NCI-H226 (cell line): Measurements from ENCODE around the gene CDH11.

Experiments
- DNase-seq: peaks from one replicate; pipeline ENCODE4 v3.0.0-alpha.2; 2015

CDH11 gene

DNA sequence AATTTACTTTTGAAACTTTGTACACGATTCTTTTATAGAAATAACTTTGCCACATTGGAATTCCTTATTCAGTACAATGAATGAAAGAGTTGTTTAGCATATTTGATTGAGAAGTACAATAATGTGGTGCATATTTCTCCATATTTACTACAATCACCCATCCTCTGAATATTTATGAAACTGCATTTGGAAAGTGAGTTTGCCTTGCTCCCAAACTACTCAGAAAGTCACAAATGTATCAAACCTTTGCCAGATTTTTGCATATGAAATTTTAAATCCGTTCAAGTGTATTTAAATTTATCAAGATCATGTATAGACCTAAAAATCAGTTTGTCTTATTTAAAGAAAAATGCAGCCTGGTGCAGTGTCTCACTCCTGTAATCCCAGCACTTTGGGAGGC lies 148.7 kb downstream of the CDH11 start:
- no peak for DNase-seq

DNA sequence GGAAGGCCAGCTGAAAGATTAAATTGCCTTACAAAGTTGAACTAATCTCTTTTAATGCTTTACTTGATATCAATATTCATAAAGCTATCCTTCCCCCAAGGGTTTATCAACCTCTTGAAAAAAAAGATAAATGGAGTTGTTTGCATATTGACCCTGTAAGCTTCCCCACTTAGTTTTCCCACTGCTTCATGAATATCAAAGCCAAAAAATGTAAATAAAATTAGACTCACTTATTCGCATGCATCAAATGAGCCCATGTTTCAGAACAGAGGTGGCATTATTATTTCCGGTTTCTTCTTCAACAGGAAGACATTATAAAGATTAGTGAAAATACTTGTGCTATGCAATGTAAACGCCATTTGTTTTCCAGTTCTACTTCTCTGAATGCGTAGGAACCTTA lies 150.7 kb downstream of the CDH11 start:
- no peak for DNase-seq

DNA sequence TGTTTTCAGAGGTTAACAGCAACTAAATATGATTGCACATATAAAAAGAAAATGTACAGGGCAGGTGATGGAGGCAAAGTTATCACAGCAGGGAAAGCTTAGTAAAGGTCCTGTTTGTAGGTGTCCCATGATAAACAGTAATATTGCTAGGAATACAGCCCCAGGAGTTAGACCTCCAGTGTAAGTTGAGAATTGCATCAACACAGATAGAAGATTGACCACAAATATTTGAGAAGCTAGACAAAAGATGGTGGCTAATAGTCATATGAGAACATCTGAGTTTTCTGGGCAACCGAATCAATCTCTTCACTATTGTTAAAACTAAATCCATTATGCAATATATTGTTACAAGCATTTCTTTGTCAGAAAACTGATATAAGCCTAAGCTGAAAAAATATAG lies 152.6 kb downstream of the CDH11 start:
- peak; percentile 38 for DNase-seq

DNA sequence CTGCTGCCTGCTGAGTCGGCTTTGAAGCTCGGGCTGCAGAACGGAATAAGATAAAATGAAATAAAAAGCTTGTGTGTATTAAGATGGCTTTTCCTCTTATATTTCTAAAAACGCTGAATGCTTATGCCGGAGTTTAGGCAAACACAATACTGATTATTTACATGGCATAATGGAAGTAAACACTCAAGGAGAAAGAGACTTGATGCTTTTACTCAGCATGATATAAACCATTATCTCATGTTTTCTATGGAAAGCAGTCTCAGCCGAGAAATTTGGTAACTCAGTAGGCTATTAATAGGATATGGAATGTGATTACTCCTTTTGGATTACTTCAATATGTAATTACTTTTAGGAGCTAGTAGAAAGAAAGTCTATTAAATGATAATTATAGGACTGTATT lies 153.3 kb downstream of the CDH11 start:
- DNase-seq = no peak

DNA sequence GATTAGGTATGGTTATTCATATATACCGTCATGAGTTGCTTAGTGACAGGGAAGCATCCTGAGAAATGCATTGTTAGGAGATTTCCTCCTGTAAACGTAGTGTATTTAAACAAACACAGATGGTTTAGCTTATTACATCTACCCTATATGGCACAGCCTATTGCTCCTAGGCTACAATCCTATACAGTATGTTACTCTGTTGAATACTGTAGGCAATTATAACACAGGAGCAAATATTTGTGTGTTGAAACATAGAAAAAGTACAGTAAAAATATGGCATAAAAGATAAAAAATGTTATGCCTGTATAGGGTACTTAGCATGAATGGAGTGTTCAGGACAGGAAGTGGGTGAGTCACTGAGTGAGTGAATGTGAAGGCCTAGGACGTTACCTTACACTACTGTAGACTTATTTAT lies 157.7 kb downstream of the CDH11 start:
- DNase-seq = peak; percentile 59

DNA sequence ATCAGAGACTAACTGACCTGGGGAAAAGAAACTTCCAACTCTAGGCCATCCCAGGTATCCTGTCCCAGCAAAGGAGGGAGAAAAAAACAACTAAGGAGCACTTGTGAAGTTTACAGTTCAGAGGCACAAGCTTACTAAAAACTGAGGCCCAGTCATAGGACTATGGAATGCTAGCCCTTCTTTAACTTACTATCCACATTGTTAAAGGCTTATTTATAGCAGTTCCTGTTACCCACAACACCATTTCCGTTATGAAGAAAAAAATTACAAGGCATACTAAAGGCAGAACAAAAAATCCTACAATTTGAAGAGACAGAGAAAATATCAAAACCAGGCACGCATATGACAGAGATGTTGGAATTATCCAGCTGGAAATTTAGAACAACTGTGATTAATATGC lies 159.1 kb downstream of the CDH11 start:
- no peak for DNase-seq

DNA sequence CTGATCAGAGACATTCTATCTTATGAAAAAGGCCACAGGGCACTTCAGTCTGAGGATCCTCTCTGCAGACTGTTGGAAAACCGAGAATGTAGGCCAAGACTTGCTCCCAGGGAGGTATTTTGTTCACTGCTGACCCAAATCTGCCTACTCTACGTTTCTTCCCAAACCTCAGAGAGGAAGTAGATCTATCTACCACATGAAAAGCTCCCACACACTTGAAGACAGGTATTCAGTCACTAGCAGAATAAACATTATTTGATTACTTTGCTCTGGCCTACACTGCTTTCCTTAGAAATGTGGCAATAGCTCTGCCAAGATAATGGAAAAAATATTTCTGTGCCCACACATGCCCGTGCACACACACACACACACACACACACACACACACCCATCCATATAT lies 164.6 kb downstream of the CDH11 start:
- DNase-seq = peak; percentile 20

DNA sequence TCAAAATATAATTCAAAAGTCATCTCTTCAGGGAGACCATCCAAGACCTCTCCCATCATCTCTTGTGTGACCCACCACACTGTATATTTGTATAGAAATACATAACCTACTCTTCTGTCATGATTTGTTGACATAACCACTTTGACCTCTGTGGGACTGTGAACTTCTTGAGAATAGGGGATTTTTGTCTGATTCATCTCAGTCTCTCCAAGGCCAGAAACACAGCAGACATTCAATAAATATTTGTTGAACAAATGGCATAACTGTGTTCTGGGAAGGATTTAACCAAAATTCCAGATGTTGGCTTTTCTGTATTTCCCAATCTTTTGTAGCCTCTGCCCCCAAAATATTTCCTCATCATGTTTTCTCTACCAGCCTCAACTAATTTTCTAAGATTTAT lies 169.7 kb downstream of the CDH11 start:
- no peak for DNase-seq

DNA sequence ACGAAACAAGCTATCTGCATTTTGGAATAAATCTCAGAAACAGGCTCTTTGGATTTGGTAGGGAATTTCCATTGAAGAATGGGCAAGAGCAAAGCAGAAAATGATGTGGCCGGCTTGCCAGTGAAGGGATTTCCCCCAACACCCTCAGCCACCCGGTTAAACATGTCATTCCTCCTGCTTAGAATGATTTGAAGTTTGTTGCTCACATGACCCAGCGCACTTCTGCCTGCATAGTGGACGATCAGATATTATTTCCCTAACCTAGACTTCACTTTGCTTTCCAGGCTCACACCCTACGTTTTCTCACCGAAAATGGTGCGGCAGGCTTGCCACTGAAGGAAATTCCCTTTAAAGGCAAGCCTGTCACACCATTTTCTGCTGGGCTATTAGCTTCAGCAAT lies 170.7 kb downstream of the CDH11 start:
- no peak for DNase-seq

DNA sequence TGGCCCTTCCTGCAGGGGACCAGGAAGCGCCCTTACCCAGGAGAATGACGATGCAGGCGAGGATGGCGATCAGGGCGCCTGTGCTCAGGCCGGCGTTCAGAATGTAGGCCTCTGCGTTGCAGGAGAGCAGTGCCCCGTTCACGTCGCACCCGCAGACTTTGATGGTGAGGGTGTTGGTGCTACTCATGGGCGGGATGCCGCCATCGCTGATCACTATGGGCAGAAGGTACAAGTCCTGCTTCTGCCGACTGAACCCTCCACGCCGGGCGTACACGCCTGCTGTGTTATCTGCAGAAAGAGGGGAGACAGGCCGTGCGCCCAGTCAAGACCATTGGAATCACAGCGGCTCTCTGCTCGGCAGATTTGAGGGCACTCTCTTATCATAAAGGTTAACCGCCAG lies 171.1 kb downstream of the CDH11 start:
- no peak for DNase-seq

DNA sequence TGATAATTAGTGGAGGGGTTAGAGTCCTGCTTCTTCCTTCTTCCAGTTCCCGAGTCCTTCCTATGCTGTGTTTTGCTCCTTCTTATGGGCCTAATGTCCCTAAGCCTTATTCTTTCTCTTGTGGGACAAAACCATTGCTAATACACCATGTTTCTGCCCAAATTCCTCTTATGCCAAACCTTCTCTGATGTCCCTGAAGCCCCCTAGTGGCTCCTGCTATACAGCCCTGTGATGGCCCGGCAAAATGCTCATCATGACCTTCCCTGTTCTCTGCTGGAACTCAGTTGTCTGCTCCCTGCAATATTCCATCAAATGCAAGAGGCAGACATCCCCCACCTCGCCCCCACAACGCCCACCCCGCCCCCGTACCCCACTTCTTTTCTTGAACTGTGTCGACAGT lies 171.6 kb downstream of the CDH11 start:
- DNase-seq = no peak

DNA sequence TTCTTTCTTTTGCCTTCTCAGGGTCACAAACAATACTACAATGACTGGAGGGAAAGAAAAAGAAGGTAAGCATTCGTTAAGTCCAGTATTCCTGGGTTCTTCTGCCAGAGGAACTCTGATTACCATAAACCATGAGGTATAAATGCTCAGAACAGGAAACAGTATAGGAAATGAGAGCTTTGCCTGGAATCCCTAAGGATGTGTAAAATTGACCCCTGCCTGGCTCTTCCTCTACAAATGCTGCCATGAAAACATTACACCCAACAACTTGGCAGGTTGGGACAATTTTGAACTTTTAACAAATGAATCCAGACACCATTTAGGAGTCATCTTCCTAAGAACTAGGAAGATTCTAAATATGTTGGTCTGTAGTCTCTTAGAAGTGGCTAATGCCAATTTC lies 173.8 kb downstream of the CDH11 start:
- no peak for DNase-seq

DNA sequence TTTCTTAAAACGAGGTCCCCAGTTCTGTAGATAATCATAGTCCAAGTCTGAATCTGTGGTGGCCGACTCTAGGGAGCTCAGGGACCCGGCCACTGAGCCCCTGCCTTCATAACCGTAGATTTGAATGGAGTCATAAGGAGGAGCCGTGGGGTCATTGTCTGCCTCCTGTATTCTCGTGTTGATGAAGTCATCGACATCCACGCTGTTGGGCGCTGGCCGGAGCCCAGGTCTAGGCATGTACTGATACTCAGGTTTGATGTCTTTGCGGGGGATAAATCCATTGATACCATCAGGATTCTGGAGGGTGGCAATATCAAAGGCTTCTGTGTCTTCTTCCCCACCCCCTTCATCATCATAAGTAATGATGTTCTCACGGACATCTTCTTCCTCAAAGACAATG lies 174.2 kb downstream of the CDH11 start:
- DNase-seq = no peak

DNA sequence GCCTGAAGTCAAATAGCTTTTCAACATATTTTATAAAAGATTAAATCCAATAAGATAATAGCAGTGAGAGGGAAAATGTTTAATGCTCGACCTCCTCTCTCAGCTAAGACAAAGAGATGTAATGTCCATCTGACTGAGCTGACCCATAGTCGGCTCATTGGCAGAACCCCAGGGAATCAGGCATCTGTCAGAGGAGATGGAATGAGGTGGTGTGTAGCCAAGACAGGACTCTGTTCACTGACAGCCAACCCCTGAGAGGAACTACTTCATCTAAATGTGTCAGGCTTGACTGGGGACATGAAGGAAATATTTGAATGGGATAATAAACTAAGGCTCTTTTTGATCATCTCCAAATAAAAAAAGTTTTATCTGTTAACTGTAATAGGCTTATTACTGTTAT lies 188.0 kb downstream of the CDH11 start:
- DNase-seq = peak; percentile 61

DNA sequence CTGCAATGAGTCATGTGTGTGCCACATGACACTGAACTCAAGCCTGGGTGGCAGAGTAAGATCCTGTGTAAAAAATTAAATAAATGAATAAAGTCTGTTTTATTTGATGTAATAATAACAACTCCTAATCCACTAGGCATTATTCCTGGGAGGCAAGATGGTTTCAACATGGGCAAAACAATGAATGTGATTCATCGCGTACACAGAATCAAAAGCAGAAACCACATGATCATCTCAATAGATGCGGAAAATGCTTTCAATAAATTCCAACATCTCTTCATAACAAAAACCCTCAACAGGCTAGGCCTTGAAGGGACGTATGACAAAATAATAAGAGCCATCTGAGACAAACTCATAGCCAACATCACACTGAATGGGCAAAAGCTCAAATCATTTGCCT lies 195.4 kb downstream of the CDH11 start:
- no peak for DNase-seq

DNA sequence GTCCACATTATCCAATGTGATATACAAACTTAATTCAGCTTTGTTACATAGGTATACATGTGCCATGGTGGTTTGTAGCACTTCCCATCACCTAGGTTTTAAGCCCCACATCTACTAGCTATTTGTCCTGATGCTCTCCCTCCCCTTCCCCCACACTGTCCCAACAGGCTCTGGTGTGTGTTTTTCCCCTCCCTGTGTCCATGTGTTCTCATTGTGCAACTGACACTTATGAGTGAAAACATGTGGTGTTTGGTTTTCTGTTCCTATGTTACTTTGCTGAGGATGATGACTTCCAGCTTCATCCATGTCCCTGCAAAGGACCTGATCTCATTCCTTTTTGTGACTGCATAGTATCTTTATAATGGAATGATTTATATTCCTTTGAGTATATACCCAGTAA lies 196.7 kb downstream of the CDH11 start:
- DNase-seq = no peak

DNA sequence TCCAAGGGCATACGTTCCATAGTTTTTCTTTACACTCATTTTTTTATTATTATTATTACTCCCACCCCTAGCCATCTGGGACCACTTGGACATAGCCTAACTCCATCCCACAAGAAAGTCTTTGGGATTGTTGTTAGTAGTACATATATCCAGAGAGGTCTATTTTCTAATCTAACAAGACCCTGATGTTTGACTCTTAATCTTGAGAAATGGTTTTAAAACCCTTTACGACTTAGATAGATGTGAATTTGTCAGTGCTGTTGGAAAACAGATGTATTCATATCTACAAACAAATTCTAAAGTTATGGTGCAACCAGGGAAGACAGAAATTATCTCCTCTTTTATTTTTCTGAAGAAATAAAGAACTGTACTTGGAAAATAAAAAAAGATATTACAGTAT lies 197.8 kb downstream of the CDH11 start:
- no peak for DNase-seq

DNA sequence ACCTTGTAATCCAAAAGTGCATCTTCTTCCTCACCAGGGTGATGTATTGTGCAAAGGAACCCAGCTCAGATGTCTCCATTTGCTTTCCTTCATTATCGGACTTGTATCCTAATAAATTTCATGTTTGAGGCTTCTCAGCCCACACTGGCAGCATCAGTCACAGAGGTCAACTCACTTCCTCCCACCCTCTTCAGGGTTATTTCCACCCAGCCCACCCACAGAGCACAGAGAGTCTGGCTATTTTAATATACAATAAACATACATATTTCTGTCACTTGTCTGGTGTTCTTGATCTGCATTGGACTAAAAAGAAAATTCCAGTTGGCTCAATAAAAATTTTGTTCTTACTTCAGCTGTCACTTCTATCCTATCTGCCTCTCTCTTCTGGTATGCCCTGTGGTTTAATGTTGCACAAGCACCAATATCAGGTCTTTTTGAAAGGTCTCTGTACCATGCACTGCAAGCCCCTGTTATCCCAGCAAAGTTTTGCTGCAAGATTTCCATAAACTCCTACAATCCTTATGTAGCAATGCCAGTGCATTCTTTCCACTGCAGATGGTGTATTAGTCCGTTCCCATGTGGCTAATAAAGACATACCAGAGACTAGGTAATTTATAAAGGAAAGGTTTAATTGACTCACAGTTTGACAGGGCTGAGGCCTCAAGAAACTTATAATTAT lies 201.8 kb downstream of the CDH11 start:
- DNase-seq = peak; percentile 81

DNA sequence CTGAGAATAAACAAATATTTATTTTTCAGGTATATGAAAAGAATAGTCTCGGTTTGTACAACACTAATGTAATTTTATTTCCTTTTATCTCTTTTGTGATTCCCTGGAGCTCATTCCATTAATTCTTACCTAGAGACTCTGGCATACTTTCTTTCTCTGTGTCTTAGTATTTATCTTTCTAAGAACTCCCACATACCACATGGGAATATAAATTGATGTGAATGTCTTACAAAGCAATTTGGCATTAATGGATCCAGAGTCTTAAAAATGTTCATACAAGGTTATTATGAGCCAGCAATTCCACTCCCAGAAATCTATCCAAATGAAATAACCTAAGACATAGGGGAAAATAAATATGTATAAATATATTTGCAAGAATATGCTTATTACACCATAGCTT lies 202.7 kb downstream of the CDH11 start:
- peak; percentile 41 for DNase-seq

DNA sequence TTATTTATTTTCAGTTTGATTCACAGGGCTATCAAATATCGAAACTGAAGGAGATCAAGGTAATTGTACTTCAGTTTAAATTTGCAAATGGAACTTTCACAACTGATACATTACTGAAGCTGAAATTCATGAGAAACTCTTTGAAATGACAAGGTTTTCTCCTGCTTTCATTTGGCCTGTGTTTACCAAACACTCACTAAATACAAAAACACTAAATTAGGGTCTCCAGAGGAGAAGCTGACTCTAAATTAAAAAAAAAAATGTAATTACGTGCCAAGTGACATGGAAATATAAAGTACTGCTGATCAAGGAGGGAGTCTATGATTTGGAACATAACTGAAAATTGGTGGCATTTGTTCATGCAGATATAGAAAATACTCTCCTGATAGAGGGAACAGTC lies 205.8 kb downstream of the CDH11 start:
- no peak for DNase-seq

DNA sequence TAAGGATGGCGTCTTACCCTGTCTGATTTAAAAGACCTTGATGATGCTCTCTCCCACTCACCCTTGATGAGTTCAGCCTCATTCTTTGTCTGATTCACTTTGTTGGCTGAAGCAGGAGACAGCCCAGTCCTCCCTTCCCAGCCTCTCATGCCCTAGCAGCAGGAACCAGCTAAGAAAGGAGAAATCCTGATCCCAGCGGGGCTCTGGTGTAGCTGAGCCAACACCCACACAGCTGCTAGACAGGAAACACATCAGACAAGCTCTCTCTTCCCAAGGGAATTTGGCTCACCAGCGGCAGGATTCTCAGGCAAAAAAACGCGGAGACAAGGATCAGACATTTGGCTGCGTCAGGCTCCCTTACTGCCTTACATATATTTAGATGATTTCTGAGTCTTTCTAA lies 211.5 kb downstream of the CDH11 start:
- DNase-seq = peak; percentile 31

DNA sequence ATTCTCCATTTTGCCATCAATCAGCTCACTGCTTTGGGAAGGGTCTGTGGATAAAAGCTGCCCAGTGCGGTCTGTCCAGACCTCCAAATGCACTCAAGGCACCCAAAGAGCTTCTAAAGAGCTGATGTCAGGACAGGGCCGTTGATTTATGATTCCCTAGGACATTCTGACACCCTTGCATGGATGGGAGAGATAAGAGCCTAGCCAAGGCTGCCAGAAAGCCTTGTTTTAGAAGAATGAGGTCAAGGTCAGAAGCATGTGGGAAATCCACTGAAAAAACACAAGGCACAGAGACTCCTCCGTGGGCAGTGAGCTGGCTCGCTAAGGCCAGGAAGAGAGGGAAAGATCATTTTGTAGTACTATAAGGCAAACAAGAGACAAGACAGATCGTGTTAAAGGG lies 214.0 kb downstream of the CDH11 start:
- DNase-seq = peak; percentile 36

DNA sequence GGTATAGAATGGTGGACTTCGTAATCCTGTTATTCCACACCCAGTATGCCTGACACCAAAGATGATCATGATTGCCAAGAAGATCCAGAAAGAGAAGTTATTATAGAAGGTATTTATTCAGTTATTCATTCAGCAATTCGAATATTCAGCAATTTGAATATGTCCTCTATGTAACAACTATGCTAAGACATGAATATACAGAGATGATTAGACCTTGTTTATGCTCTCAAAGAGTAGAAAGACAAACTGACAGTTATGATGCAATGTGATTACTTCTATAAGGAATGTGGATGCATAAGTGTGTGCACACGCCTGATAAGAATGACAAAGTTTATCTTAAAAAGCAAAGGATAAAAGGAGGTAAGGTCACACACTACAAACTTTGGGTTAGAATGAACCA lies 218.1 kb downstream of the CDH11 start:
- no peak for DNase-seq

DNA sequence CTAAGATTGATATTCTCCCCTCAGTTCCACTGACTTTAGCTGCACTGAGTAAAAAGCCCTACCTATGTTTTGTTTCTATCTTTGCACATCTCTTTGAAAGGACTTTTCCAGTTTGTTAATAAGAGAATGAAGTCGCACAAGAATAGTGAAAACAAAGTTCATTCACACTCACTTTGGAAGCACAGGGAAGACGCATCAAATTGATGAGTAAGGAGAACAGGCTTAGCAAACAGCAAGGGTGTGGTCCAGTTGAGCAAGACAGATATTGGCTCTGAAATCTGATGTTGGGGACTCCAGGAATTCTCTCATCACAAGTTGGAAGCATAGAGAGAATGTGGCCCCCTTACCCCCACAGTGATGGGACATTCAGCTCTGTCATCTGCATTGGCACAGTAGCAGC lies 221.3 kb downstream of the CDH11 start:
- DNase-seq = no peak

DNA sequence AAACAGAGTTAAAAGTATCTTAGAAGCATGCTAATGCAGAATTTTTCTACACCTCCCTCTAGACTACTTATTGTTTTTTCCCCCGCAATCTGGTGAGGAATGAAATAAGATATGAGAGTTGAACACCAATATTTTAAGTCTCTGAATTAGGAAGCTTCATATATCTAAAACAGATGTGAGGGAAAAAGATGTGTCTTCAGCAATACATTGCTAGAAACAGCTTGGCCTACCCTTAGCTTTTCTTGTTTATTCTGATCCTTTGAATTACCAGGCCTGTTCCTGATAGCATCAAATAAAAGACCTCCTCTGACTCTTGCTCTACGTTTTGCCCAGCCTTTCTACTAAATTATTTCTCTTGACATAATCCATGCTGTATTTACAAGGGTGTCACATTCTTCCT lies 221.8 kb downstream of the CDH11 start:
- no peak for DNase-seq

DNA sequence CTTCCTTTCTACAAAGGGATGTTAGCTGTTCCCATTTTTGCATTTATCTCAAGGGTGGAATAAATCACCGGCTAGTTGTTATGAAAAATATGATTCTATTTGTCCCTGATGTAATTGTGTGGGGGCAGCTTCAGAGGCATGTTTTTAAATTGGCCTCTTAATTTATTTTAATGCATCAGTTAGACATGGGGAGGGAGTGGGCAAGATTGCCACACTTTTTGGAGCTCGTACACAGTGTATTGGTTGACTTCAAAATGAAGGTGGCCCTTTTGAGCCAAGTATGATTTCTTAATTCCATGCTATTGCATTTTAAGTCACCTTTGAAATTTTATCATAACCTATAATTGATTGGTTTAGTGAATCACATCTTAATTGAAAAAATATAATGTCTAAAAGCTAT lies 223.7 kb downstream of the CDH11 start:
- no peak for DNase-seq
